HCT116 (cell line): Measurements from ENCODE around the gene NGRN. TPM values are rescaled to one million over a fixed set of nuclear protein-coding genes. Genes with fewer than 3 reads are reported as not detected.

Source experiments
- ATAC-seq: fragments of 200-7000 bp; cut with Tn5 transposase; 2 replicates; pipeline ENCODE4 v1.9.1; 2020; ENCODE audit warnings: mild to moderate bottlenecking, moderate library complexity
- BruUV-seq: library from RNA; stranded (reverse); fragments of 400-500 nt; replicated peaks from 2 replicates; lab custom pipeline; 2021; lab: Mats Ljungman, UMichigan
- CTCF ChIA-PET: fragments of 300-600 bp; sonication (Branson Sonifier 250); formaldehyde crosslinking; loops from one replicate; lab custom pipeline; 2021; ENCODE audit warnings: antibody characterized with exemption; lab: Charles Lee
- POLR2A ChIA-PET: fragments of 300-600, 350-600 bp; sonication (Branson Sonifier 250); formaldehyde crosslinking; loops from one replicate; lab custom pipeline; 2021; ENCODE audit warnings: antibody characterized with exemption; lab: Charles Lee
- RAD21 ChIA-PET, 2 experiments: fragments of 300-600 bp; sonication (Branson Sonifier 250); formaldehyde crosslinking; loops; one replicate each; lab custom pipeline; 2023; ENCODE audit warnings: low total read pairs in 2 of 2; ENCODE audit not compliant: uncharacterized antibody in 2 of 2, unreplicated experiment in 2 of 2, low non-redundant PET in 1 of 2; lab: Charles Lee
- DNase-seq: peaks from one replicate; pipeline ENCODE4 v3.0.0-alpha.2; 2010; ENCODE audit warnings: low read depth, low spot score
- H2AFZ ChIP-seq: fragments of 200-600 bp; shearing (Covaris generic), sonication (generic); 2 replicates; pipeline ENCODE4 v1.6.1; 2017; ENCODE audit warnings: low read depth, mixed run types, mixed read lengths, antibody characterized with exemption, low read length; ENCODE audit not compliant: poor library complexity, severe bottlenecking
- H3K27ac ChIP-seq: 2 replicates; pipeline ENCODE4 v1.5.1; 2012; ENCODE audit warnings: low read depth, low read length
- H3K27me3 ChIP-seq: fragments of 200-600 bp; sonication (generic); 2 replicates; pipeline ENCODE4 v1.6.1; 2016; ENCODE audit warnings: mixed run types, low read length, mixed read lengths; ENCODE audit not compliant: insufficient read depth
- H3K36me3 ChIP-seq, 2 experiments: fragments of 200-500 bp in 1 of 2; fragments of 200-600 bp in 1 of 2; sonication (Bioruptor generic) in 1 of 2; sonication (generic) in 1 of 2; 2 replicates each; pipeline versions ENCODE4 v1.5.1 to v1.6.1; 2014 to 2016; ENCODE audit warnings: low read length in 2 of 2, inconsistent platforms in 1 of 2, mixed read lengths in 1 of 2, mixed run types in 1 of 2; ENCODE audit not compliant: insufficient read depth in 2 of 2, control insufficient read depth in 1 of 2
- H3K4me1 ChIP-seq, 2 experiments: fragments of 200-600 bp in 1 of 2; sonication (generic) in 1 of 2; 2 replicates each; pipeline versions ENCODE4 v1.5.1 to v1.6.1; 2012 to 2017; ENCODE audit warnings: low read length in 2 of 2, inconsistent platforms in 1 of 2, mild to moderate bottlenecking in 1 of 2, mixed read lengths in 1 of 2, mixed run types in 1 of 2, moderate library complexity in 1 of 2; ENCODE audit not compliant: insufficient read depth in 2 of 2, control insufficient read depth in 1 of 2
- H3K4me2 ChIP-seq: fragments of 200-600 bp; sonication (generic); 2 replicates; pipeline ENCODE4 v1.6.1; 2017; ENCODE audit warnings: mixed run types, low read length, mixed read lengths
- H3K4me3 ChIP-seq, 2 experiments: fragments of 200-600 bp in 1 of 2; sonication (generic) in 1 of 2; replicated peaks in 1 of 2; 2 replicates each; pipeline ENCODE4 v1.5.1; 2011 to 2016; ENCODE audit warnings: low read length in 2 of 2, control low read depth in 1 of 2, low read depth in 1 of 2, mild to moderate bottlenecking in 1 of 2, mixed read lengths in 1 of 2, mixed run types in 1 of 2
- H3K79me2 ChIP-seq: fragments of 200-600 bp; sonication (generic); 2 replicates; pipeline ENCODE4 v1.6.1; 2017; ENCODE audit warnings: mild to moderate bottlenecking, mixed run types, low read length, moderate library complexity, mixed read lengths; ENCODE audit not compliant: insufficient read depth
- H3K9ac ChIP-seq: fragments of 200-600 bp; sonication (generic); 2 replicates; pipeline ENCODE4 v1.6.1; 2016; ENCODE audit warnings: low read length, mixed read lengths
- H3K9me2 ChIP-seq: fragments of 200-600 bp; sonication (generic), shearing (Covaris generic); 2 replicates; pipeline ENCODE4 v1.6.1; 2017; ENCODE audit warnings: mixed run types, mild to moderate bottlenecking, moderate library complexity; ENCODE audit not compliant: insufficient read depth
- H3K9me3 ChIP-seq, 2 experiments: fragments of 200-500 bp in 1 of 2; fragments of 200-600 bp in 1 of 2; sonication (Bioruptor generic) in 1 of 2; sonication (generic) in 1 of 2; 2 replicates each; pipeline ENCODE4 v1.6.1; 2014 to 2017; ENCODE audit warnings: low read length in 2 of 2, mixed read lengths in 2 of 2, inconsistent platforms in 1 of 2, low read depth in 1 of 2, mild to moderate bottlenecking in 1 of 2, mixed run types in 1 of 2, moderate library complexity in 1 of 2; ENCODE audit not compliant: control insufficient read depth in 1 of 2, insufficient read depth in 1 of 2
- H4K20me1 ChIP-seq: fragments of 200-600 bp; sonication (generic), shearing (Covaris generic); 2 replicates; pipeline ENCODE4 v1.6.1; 2017; ENCODE audit warnings: mixed run types, mild to moderate bottlenecking, moderate library complexity; ENCODE audit not compliant: insufficient read depth
- CBX3 ChIP-seq: IDR thresholded peaks from 2 replicates; pipeline ENCODE4 v1.6.1; 2012; ENCODE audit warnings: low read depth
- CEBPB ChIP-seq: IDR thresholded peaks from 2 replicates; pipeline ENCODE4 v1.6.1; 2012; ENCODE audit warnings: low read depth
- CTCF ChIP-seq, 3 experiments: fragments of 200-600 bp in 1 of 3; sonication (generic) in 1 of 3; IDR thresholded peaks in 2 of 3; conservative IDR thresholded peaks in 1 of 3; 2 replicates each; pipeline ENCODE4 v1.5.1; 2012 to 2017; ENCODE audit warnings: low read depth in 2 of 3, low read length in 2 of 3, antibody characterized with exemption in 1 of 3, borderline replicate concordance in 1 of 3, control low read depth in 1 of 3, mild to moderate bottlenecking in 1 of 3, mixed read lengths in 1 of 3, mixed run types in 1 of 3, moderate library complexity in 1 of 3; ENCODE audit not compliant: insufficient read depth in 1 of 3
- EGR1 ChIP-seq: IDR thresholded peaks from 2 replicates; pipeline ENCODE4 v1.6.1; 2012; ENCODE audit warnings: low read depth
- ELF1 ChIP-seq: IDR thresholded peaks from 2 replicates; pipeline ENCODE4 v1.6.1; 2012; ENCODE audit warnings: low read depth, borderline replicate concordance
- EZH2 ChIP-seq: fragments of 200-600 bp; sonication (generic); IDR thresholded peaks from 2 replicates; pipeline ENCODE4 v1.6.1; 2017; ENCODE audit warnings: antibody characterized with exemption, mixed run types
- EZH2phosphoT487 ChIP-seq: fragments of 200-600 bp; IDR thresholded peaks from 2 replicates; pipeline ENCODE4 v1.6.1; 2018; ENCODE audit warnings: antibody characterized with exemption, borderline replicate concordance
- FOSL1 ChIP-seq: IDR thresholded peaks from 2 replicates; pipeline ENCODE4 v1.6.1; 2012; ENCODE audit warnings: low read depth
- JUND ChIP-seq: IDR thresholded peaks from 2 replicates; pipeline ENCODE4 v1.6.1; 2012
- MAX ChIP-seq: IDR thresholded peaks from 2 replicates; pipeline ENCODE4 v1.6.1; 2012
- POLR2AphosphoS5 ChIP-seq: IDR thresholded peaks from 2 replicates; pipeline ENCODE4 v1.6.1; 2011; ENCODE audit warnings: mild to moderate bottlenecking, low read depth, low read length, moderate library complexity
- RAD21 ChIP-seq: IDR thresholded peaks from 2 replicates; pipeline ENCODE4 v1.6.1; 2012; ENCODE audit warnings: low read depth, mild to moderate bottlenecking
- REST ChIP-seq: IDR thresholded peaks from 2 replicates; pipeline ENCODE4 v1.6.1; 2012; ENCODE audit warnings: low read depth
- SP1 ChIP-seq: IDR thresholded peaks from 2 replicates; pipeline ENCODE4 v1.6.1; 2012; ENCODE audit warnings: low read depth
- TCF7L2 ChIP-seq: IDR thresholded peaks from 2 replicates; pipeline ENCODE4 v1.7.0; 2011; ENCODE audit warnings: borderline replicate concordance, inconsistent platforms; ENCODE audit not compliant: insufficient read depth, insufficient read length; ENCODE audit errors: extremely low read depth
- YY1 ChIP-seq: IDR thresholded peaks from 2 replicates; pipeline ENCODE4 v1.6.1; 2011; ENCODE audit warnings: low read length, low read depth, moderate library complexity, mild to moderate bottlenecking; ENCODE audit not compliant: insufficient replicate concordance; ENCODE audit errors: extremely low read depth
- ZBTB33 ChIP-seq: IDR thresholded peaks from 2 replicates; pipeline ENCODE4 v1.6.1; 2011; ENCODE audit warnings: mild to moderate bottlenecking, low read length, moderate library complexity; ENCODE audit not compliant: insufficient replicate concordance; ENCODE audit errors: extremely low read depth
- ZFX ChIP-seq: fragments of 450-650 bp; IDR thresholded peaks from 2 replicates; pipeline ENCODE4 v1.6.1; 2017
- ZNF274 ChIP-seq: fragments of 200-500 bp; sonication (Bioruptor generic); IDR thresholded peaks from 2 replicates; pipeline ENCODE4 v1.6.1; 2014; ENCODE audit warnings: mild to moderate bottlenecking, low read depth, low read length, inconsistent platforms
- intact Hi-C: fragments of 100-400 bp; cut with micrococcal nuclease; formaldehyde crosslinking; loops from 2 replicates; pipeline ENCODE4 v1.10.0; 2022
- total RNA-seq: library from RNA; stranded (reverse); gene quantifications from one replicate; pipeline ENCODE4 v1.2.1, GENCODE V29; 2021; ENCODE audit not compliant: unreplicated experiment

The NGRN gene
- total RNA-seq, 1 experiment from 2014 or later, result 72.7 TPM

DNA sequence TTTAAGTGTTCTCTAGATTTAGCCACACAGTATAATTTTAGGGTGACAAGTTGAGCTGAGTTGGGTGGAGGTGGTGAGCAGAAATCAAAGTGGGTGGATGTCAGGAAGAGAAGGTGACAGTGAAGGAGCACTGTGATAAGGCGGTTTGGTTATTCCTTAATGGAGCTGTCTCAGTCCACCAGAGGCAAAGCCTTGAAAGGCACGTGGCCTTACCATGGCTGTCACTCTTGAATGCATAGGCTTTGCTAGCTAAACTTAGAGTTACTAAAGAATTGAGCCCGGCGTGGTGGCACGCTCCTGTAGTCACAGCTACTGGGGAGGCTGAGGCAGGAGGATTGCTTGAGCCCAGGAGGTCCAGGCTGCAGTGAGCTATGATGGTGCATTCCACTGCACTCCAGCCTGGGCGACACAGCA is 16.7 kb upstream of the NGRN start:
- no peaks in the 10 kb centered on the region for H3K27me3 ChIP-seq
- intact Hi-C loops, result no loop called here
- no peak for DNase-seq
- TF ChIP-seq TCF7L2, result no peak
- no peak for TF ChIP-seq CBX3
- TF ChIP-seq YY1, result no peak
- TF ChIP-seq EZH2, result no peak
- no peak for TF ChIP-seq EGR1
- TF ChIP-seq POLR2AphosphoS5, result no peak
- TF ChIP-seq RAD21, result no peak
- TF ChIP-seq JUND, result no peak
- no peak for TF ChIP-seq ZFX
- no peak for TF ChIP-seq ZBTB33
- no peak for TF ChIP-seq ZNF274
- TF ChIP-seq MAX, result no peak
- no peak for TF ChIP-seq ELF1
- TF ChIP-seq REST, result no peak
- no peak for TF ChIP-seq EZH2phosphoT487
- no peak for TF ChIP-seq SP1
- no peak for TF ChIP-seq CTCF (IDR thresholded peaks at IDR 0.05 in 2 of 3, conservative IDR thresholded peaks at IDR 0.05 in 1 of 3; ENCODE audit: borderline replicate concordance in 1 of 3, insufficient read depth in 1 of 3, low read depth in 2 of 3, low read length in 2 of 3)
- no peak for TF ChIP-seq CEBPB
- no peak for TF ChIP-seq FOSL1
- ChIA-PET POLR2A (interaction anchor here (0.6 to 1.8 kb wide), 4 partner anchors 10 to 406 kb away, joined by 3 to 9 read pairs (median 3); partner anchors contain the start of genes CIB1 and GDPGP1), RAD21 (interaction anchor here (0.7 to 1.5 kb wide), 2 partner anchors 28 to 34 kb away, joined by 3 read pairs; no protein-coding TSS in a partner anchor), CTCF (interaction anchor here (0.7 to 1.3 kb wide), 6 partner anchors 12 to 784 kb away, joined by 3 to 5 read pairs (median 4); partner anchors contain the start of genes CIB1 and GDPGP1)
- peak overlapping the region; percentile 33 for H2AFZ ChIP-seq
- no peaks in the 10 kb centered on the region for H3K9me3 ChIP-seq
- H4K20me1 ChIP-seq, result no peaks in the 10 kb centered on the region
- peak overlapping the region in 1 of 2 experiments; percentile 64; a peak in 2 of 4 replicates for H3K4me3 ChIP-seq
- H3K4me2 ChIP-seq, result peak overlapping the region; percentile 97
- H3K4me1 ChIP-seq, result peaks cover 7 to 18% of the 10 kb centered on the region in 2 experiments; a peak in 3 of 4 replicates
- peak; percentile 12 for ATAC-seq
- no TSS peak for BruUV-seq
- no peaks in the 10 kb centered on the region for H3K36me3 ChIP-seq
- H3K79me2 ChIP-seq, result no peaks in the 10 kb centered on the region
- H3K9me2 ChIP-seq, result no peaks in the 10 kb centered on the region
- no peak overlapping the region; the same call in 1 of the 2 replicates for H3K27ac ChIP-seq
- peak overlapping the region; percentile 67; the same call in 1 of the 2 replicates for H3K9ac ChIP-seq
